Activated CD4-positive, CD25-positive, alpha-beta regulatory T cell treated with anti-CD3 and anti-CD28 coated beads, Interleukin-2, amount 50 U/mL, for 24 hours (primary cell): ENCODE data around the gene ITGA5.
A peak's percentile ranks its signal among the peaks of the same experiment; 100 is the strongest.

Source experiments
- ATAC-seq, 2 donors: fragments of 150-1000 bp; cut with Tn5 transposase; one replicate each; pipeline ENCODE4 v1.10.0; 2021; ENCODE audit warnings: mild to moderate bottlenecking in 1 of 2, moderate library complexity in 1 of 2

The ITGA5 gene

DNA sequence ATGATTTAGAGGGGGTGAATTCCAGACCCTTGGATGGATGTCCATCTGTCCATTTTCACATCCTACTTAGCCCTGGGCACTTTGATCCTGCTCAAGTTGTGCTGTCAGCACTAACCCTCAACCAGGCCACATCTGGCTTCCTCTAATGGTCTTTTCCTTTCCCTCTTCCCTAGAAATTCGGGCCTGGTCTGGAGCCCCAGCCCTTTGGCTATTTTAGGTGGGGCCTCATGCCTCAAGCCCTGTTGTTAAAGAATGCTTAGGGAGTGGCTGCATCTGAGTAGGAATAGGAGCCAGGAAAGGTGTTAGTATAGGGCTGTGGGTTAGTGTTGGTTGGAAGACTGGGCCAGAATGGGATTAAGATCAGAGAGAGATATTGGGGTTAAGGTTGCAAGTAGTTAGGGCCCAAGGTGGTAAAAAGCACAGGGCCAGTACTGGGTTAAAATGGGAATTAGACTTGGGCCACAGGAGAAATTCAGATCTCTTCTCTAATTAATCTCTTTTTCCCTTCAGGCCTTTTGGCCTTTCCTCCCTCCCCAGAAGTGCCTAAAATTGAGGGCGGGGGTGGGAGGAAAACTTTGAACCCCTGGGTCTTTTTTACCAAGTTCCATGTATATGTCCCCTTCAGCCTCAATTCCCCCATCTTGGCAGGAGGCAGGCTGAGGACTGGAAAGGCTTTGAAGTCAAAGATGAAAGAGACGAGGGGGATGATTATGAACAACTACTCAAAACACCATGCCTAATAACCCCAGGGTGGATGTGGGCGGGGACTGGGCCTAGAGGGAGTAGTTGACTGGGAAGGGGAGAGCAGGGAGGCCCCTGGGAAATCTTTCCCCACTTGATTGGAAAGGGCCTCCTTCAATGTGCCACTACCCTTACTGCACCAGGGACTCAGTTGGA lies 30.6 kb downstream of the ITGA5 start:
- no peak for ATAC-seq

DNA sequence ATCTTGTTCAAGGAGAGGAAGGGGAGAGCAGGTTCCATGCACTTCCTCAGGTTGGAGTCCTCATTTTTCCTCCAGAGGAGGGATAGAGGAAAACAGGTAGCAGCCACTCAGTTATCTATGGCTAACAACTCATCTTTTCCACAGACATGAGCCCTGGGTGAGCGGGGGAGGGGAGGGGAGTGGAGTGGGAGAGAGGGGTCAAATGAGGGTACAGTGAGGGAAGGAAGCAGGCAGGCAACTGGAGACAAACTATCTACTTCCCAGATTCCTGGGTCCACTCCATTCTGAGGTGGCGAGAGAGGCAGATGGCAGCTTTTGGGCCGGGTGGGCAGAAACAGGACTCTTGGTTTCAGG lies 32.0 kb downstream of the ITGA5 start:
- no peak for ATAC-seq

DNA sequence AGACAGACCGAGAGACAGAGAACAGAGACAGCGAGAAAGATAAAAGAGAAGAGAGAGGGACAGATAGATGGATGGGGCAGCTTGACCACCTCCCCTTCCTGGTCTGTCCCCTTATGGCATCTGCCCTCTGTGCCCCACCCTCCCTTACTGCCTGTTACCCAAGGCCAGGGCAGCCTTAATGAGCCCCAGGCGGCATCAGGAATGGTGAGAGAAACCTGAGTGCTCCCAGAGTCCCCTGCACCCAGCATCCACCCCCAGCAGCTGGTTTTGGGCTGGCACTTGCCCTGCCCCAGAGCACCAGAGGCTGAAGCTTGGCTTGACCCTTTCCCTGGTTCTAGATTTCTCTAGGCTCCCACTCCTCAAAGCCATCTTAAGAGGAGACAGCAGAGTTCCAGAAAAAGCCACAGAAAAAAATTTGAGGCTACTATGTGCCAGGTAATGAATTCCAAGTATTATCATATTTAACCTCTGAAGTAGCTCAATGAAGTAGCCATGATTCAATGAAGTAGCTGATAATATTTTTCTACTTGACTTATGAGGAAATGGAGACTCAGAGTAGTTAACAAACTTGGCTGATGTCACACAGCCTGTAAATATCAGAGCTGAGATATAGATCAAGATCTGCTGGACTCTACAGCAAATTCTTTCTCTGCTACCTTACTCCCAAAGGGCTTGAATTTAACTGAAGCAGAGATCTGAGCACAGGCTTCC lies 32.5 kb downstream of the ITGA5 start:
- no peak for ATAC-seq

DNA sequence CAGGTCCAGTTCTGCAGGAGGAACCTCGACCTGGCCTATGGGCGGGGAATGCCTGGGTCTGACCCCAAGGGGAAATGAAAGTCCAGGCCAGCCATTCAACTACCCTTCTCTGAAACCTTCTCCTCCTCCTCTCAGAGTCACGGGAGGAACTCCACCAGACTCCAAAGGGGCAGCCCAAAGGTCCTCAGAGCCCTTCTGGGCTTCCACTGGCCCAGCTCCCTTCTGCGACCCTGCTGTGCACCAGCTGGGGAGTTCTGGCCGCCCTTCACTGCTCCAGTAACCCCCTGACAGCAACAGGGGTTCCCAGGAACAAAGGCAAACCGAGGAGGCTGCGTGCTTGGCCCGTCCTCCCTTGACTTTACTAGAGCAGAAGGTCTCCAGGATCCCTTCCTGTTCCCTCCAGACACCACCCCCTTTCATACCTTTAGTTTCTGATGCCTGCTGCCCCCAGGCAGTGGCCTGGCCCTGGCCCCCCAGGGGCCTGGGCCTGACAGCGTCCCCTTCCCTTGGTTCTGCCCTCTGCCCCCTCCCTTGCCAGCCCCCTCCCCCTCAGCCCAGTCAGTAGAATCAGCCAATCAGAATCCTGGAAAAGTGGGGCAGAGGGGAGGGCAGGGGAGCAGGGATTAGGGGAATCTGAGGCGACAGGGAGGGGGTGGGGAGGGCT lies 33.7 kb downstream of the ITGA5 start:
- no peak for ATAC-seq

DNA sequence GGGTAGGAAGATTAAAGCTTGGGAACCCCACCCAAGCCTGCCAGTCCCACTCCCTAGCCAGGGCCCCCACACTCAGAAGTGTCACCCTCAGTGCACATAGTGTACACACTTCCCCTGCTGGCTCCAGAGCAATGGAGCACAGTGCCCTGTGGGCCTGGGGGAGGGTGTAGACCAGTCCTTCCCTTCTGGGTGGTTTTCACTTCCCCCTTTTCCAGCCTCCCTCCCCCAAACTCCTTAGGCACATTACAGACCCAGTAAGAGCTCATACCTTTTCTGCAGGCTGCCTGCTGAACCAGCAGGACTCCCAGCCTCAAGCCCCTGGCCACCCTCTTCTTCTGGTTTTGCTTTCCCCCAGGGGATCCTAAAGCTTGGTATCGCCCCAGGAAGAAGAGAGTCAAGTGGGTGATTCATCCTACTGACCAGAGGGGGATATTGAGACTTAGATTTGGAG lies 34.5 kb downstream of the ITGA5 start, which contains the start of gene ZNF385A:
Gene ZNF385A, minus strand, starts transcription at position 143 of the 451 bp plus-strand sequence. CDS start 219 bp downstream, outside the sequence.
- no peak for ATAC-seq

DNA sequence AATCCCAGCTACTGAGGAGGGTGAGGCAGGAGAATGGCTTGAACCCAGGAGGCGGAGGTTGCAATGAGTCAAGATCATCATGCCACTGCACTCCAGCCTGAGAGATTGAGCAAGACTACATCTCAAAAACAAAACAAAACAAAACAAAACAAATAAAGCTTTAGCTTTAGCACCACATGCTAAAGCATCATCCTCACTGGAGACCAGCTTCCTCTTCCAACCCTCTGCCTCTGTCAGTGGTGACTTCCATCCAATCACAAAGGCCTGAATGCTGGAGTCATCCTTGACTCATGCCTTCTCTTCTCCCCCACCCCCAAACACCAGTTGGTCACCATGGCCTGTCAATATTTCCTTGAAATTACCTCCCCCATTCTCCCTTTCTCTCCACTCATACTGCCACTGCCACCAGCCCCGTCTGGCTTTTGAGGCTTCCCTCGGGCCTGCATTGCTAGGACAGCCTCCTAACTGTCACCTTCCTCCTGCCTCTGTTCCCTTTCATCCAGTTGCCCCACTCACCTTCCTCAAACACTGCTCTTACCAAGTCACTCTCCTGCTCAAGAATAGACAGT lies 35.9 kb downstream of the ITGA5 start:
- ATAC-seq = peak; percentile 59 to 62

DNA sequence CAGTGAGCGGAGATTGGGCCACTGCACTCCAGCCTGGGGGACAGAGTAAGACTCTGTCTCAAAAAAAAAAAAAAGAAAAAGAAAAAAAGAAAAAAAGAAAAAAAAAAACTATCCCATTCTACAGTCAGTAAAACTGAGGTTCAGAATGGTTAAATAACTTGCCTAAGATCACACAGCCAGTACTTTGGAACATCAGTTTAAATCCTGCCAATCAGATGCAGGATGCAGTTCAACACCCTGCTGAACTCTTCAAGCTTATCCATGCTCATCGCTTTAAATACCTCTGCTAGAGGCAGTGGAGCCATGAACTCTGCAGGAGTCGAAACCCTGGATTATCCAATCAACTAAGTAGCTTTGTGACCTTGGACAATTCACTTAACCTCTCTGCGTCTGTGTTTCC lies 37.9 kb downstream of the ITGA5 start:
- no peak for ATAC-seq

DNA sequence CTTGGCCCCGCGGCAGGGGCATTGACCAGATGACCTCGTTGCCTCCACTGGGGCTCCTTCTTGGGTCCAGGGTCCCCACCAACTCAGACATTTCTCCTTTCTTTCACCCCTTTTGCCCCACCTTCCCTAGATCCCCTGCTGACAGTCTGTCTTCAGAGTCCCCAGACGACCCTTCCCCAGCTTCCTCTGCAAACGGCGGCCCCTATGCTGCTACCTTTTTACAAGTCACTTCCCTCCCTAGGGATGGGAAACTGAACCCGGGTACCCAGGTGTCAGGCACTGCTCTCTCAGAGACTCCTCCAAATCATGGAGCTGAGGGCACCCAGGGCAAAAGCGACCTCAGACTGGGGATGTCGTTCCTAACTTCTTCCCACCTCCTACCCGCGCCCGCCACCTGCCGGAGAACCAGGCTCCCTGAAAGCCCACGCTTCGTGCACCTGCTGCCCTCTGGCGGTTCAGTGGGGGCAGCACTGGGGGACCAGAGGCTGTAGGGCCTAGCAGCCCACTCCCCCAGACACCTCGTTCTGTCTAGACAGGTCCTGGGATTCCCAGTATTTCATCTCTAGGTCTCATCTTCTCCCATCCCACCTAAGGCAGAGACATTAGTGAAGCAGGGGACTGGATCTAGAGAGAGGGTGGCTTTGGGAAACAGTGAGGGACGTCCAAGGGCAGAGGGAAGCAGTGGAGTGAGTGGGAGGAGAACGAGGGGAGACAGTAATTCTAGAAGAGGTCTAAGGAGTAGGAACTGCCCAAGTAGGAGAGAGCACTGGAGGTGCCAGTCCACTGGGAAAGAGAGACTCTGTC lies 39.5 kb downstream of the ITGA5 start:
- peak; percentile 89 for ATAC-seq

DNA sequence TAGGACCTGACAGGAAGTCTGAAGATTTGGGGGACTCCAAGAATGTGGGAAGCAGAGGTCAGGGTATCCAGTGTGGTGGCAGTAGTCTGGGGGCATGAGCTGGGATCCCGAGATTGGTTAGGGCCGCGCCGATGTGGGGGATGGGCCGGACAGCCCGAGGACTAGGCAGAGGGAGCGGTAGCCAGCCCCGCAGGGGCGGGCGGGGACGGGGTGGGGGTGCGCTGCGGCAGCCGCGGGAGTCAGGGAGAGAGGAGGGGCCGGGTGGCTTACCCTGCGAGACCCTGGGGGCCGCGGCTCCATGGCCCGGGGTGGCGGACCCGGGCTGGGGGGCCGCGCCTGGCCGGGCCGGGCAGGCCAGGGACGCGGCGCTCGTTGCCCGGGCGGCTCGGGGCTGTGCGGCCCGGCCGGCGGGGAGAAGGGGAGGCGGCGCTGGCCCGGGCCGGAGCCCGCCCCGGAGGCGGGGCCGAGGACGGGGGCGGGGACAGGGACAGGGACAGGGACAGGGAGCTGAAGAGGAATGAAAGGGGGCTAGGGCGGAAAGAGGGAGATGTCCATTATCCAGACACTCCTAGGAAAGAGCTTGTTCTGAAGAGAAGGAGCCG lies 40.2 kb downstream of the ITGA5 start:
- ATAC-seq = no peak

DNA sequence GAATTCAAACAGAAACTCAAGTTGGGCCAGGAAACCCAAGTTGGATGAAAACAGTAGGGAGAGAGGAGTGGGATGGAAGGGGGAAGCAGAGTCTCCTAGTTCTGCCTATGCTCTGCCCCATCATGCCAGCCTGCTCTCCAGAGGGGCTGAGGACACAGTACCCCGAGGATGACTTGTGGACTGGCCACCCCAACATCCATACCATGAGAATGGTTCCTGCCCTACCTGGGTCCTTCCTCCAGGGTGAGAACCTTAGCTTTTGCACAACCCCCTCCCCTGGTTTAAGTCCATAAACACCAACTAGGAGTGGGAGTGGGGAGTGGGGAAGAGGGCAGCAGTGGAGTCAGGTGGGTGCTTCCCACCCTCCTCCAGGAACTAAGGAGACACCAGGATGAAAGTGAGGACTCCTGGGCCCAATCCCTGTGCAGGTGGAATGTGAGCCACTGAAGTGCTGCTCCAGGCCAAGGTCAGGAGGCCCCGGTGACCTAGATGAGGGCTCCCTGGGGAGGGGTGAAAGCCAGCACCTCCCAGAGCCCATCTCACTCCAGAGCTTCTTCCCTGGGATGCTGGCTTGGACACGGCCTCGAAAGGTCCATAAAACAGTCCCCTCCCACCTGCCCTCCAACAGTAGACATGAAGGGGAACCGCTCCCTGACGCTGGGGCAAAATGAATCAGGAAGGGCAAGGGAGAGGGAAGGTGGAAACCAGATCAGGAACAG lies 41.1 kb downstream of the ITGA5 start:
- ATAC-seq = no peak

DNA sequence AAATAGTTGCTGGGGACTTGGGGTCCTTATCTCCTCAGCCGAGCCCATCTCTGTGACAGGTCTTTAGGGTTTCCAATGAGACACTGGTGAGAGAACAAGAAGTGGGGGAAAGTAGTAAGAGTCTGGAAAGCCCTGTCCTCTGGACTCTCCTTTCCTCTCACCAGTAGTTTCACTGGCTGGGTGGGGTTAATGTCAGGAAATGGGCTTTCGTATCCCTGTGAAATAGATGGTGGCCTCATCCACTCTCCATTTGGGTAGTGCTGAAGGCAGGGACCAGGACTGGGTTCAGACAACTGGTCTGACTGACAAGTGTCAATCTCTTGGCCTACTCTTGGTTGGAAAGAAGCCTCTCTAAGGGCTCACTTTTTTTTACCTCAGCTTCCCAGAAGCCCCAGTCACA lies 42.1 kb downstream of the ITGA5 start:
- no peak for ATAC-seq

DNA sequence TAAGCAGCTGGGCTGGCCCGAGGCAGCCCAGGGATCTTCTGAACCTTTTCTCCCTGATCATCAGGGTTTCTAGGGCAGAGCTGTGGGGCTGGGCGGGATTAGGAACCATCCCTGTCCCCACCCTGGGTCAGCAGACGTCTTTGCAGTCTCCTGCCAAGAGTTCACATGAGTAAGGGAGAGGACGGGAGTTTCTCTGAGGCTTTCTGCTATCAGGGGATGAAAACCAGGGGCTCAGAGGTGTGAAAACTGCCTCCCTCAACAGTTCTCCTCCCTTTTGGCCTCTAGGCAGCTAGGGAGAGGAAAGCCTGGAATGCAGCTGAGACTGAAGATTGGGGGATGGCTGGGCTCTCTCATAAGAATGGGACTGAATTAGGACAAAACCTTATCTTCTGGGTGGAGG lies 42.5 kb downstream of the ITGA5 start:
- ATAC-seq = no peak

DNA sequence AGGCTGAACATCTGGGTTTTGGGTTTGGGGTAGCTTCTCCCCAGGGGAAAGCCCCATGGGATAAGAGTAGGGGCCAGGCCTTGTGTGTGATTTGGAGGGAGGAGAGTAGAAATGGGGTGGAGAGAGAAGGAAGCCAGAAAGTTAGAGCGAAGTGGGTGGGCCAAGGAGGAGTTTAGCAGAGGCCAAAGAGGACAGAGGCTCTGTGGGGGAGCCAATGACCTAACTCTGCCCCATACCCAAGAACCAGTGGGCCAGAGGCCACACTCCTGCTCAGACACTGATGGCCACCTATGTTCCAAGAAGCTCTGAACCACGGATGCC lies 43.8 kb downstream of the ITGA5 start:
- no peak for ATAC-seq

DNA sequence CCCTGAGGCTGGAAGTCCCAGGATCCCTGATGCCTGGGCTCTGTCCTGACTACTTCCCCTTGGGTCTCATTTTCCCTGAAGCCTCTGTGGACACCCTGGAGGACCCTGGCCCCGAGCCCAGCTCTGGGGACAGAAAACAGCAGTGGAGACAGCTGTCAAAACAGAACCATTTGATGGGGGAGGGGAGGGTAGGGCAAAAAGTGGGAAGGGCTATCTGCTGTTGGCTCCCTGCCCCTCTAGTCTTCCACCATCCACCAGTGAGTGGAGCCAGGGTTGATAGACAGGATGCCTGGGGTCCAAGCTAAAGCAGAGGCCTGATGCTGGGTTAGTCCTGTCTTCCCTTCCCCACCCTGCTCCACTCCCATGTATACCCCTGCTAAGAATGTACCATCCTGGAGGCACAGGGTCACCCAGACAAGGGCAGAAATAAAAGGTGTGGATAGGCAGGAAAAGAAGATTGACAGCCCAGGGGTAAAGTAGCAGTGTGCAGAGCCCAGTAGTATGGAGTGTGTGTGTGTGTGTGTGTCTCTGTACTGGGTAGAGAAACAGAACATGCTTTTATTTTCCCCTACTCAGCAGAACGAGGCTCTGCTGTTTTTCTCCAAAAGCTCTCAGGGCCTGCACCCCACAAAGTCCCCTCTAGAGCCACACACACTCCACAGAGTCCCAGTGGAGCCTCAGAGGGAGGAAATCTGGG lies 44.4 kb downstream of the ITGA5 start:
- no peak for ATAC-seq

DNA sequence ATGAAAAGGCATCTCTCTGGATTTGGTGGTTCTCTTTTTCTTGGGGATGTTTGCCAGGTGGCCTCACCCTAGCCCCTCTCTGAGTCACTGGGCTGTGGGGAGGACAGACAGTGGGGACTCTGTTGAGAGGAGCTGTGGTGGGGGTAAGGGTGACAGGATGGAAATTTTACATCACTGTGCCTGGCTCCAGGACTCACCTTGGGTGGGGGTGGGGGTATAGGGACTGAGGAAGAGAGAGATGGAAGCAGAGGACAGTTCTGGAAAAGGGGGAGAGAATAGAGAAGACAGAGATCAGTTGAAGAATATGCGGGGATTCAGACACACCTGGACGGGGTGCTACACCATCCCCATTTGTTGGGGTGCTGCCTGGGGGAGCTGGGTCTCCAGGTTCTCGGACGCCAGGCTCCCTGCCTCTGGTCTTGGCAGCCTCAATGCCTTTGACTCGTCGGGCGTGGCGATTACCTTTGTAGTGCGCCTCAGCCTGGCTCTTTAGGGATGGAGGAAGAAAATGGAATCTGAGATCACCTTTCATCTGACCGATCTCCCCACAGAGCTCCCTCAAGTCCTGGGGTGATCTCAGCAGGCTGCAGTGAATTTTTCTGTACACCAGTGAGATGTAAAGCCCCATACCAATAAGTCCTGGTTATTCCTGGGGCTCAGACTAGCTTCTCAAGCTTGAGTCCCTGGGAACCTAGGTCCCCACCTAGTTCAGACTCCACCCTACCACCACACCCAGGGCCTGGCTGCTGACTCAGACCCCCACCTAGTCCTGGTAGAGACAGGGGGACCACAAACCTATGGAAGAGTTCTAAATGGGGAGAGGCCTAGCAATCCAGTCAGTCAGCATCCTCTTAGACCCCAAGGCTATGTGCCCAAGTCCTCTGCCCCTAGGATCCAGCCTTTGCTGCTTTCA lies 45.2 kb downstream of the ITGA5 start:
- ATAC-seq = peak in 1 of 2 donors; percentile 25

DNA sequence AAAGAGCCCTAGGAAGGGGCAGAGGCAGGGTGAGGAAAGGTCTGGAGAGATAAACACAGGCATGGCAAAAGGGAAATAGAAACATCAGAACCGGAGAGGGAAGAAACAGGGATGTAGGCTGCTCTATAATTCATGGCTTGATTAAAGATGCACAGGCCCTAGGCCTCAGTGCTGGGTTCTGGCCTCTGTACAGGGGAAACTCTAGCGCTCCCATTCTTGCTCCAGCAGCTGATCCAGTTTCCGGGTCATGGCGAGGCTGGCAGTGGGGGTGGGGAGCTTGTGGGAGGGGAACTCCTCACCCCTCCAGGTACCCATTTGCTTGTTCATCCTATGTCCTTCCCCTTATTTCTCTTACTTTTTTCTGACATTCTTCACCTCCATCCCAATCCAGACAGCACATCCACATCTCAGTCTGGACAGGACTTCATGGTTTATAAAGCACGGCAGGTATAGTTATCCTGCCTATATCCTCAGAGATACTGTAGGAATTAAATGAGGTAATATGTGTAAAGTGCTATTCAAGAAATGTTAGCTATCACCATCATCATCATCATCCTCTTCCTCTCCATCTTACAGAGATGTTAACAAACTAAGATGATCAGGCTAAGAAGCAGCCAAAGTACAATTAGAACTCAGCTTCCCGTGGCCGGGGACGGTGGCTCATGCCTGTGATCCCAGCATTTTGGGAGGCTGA lies 46.8 kb downstream of the ITGA5 start:
- no peak for ATAC-seq

DNA sequence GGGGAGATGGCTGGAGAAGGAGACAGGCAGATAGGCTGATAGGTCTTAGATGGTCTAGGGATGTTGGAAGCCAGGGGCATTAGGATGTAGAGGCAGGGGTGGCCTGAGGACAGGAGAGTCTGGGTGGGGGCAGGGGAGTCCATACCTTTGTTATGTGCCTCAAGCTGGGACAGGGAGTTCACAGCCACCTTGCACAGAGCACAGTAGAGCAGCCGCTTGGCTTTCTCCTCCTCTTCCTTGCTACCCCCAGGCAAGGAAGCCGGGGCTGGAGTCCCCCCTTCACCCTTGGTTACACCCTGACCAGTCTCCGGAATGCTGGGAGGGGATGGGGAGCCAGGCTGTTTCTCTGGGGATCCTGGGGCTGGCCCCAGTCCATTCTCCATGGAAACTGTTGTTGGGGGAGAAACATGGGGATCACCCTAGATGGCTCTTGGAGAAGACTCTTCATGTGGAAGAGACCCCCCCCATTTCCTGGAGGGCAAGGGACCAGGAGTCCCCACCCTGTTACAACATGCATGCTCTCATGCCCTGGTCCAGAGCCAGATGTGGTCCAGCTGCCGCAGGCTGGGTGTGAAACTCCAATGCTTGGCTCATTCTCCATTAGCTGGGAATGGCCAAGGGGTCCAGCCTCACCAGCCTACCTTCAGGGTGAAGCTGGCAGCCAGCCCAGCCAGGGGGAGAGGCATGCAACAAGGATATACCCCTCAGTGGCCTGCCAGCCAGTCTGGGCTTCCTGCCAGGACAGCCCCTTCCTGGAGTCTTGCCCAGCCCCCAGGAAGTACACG lies 47.5 kb downstream of the ITGA5 start:
- no peak for ATAC-seq

DNA sequence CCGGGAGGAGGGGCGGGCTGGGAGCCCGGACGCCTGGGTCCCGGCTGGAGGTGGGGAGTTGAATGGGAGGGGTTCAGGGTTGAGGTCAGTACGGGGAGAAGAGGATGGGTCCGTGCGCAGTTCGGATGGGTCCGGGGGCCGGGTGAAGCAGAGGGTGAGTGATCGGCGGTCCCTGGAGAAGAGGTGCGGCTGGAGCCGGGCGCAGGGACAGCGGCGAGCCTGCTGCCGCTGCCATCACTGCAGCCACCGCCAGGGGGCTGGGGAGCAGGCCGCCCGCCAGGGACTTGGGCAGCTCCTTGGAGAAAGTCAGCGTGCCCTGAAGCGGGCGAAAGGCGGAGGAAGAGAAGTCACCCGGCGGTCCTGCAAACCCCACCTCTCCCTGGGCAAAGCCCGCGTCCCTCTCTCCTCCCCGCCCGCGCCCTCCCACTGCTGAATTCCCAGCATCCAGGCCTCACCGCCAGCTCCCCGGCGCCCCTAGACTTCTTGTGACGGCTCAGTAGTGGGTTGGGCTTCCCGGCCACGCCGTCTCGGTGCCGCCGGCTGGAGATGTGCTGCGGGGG lies 48.8 kb downstream of the ITGA5 start:
- ATAC-seq = no peak
